ENCODE measurements around the gene CCDC6. TPM values are rescaled to one million over a fixed set of nuclear protein-coding genes. Genes with fewer than 3 reads are reported as not detected.
A peak's percentile ranks its signal among the peaks of the same experiment; 100 is the strongest.

CCDC6 gene
- total RNA-seq, 1 donor from 2014 or later: 47.4 TPM

DNA sequence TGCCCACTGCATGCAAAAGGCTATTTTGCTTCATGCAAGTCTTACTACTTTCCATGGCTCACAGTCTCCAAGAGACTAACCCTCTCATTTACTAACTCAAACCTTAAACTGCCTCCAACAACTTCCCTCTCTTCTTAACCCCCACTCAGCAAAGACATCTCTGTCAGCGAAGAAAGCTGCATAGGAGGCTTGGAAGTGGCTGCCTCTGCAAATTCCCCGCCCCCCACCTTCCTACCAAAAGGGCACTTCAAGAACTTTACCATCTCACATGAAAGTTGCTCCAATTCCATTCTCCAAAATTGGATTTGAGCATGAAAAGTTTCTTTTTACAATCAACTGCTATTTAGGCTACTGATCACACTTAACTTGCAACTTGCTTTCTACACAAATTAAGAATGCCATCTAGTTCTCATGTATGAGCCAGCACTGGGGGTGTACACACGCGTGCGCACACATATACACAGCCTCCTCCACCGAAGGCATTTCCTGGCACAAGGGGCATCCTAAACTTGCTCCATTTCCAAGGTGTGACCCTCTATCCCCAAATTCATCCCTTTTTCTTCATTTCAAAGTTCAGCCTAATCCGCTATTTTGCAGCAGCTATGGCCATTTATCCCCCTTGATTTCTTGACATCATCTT lies 1.8 kb downstream of the CCDC6 start:
- no peaks in the 10 kb centered on the region for H3K36me3 ChIP-seq
- peaks cover 51% of the 10 kb centered on the region for H3K4me1 ChIP-seq
- peak overlapping the region; percentile 91 for H3K27ac ChIP-seq
- peak overlapping the region; percentile 92 to 97 for H3K4me3 ChIP-seq
- no peaks in the 10 kb centered on the region for H3K27me3 ChIP-seq
- H3K9me3 ChIP-seq: no peaks in the 10 kb centered on the region
- DNase-seq (ENCODE audit: extremely low spot score in 2 of 2): no peak
- TF ChIP-seq POLR2AphosphoS5 (IDR thresholded peaks at IDR 0.05; ENCODE audit: insufficient read depth in 1 of 2, low read depth in 1 of 2) (no peak), POLR2A (IDR thresholded peaks at IDR 0.05) (no peak)
- TF ChIP-seq, protein P1, sequence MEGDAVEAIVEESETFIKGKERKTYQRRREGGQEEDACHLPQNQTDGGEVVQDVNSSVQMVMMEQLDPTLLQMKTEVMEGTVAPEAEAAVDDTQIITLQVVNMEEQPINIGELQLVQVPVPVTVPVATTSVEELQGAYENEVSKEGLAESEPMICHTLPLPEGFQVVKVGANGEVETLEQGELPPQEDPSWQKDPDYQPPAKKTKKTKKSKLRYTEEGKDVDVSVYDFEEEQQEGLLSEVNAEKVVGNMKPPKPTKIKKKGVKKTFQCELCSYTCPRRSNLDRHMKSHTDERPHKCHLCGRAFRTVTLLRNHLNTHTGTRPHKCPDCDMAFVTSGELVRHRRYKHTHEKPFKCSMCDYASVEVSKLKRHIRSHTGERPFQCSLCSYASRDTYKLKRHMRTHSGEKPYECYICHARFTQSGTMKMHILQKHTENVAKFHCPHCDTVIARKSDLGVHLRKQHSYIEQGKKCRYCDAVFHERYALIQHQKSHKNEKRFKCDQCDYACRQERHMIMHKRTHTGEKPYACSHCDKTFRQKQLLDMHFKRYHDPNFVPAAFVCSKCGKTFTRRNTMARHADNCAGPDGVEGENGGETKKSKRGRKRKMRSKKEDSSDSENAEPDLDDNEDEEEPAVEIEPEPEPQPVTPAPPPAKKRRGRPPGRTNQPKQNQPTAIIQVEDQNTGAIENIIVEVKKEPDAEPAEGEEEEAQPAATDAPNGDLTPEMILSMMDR (IDR thresholded peaks at IDR 0.05): no peak
- intact Hi-C loops (cut with DNase I): no loop called here

DNA sequence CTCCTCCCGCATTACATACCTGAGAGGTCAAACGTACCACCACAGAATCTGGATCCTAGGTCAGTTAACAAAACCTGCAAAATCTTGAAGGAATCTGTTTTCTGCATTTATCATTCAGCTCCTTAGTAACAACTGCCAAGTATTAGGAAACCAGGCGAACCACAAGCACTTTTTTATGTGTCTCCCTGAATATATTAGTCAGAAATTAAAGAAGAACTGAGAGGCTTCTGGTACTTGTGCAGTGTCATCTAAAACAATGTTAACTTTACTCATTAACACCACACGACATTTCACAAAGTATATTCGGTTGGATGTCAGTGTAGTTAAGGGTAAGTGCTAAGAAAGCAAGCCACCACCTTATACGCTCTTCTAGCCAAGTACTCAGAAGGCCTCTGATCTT lies 2.5 kb downstream of the CCDC6 start:
- peaks cover 58% of the 10 kb centered on the region for H3K4me1 ChIP-seq
- H3K4me3 ChIP-seq: peak overlapping the region; percentile 92 to 97
- no peaks in the 10 kb centered on the region for H3K27me3 ChIP-seq
- TF ChIP-seq, protein P1 (IDR thresholded peaks at IDR 0.05): no peak
- no peak for TF ChIP-seq POLR2A (IDR thresholded peaks at IDR 0.05)
- no peak for TF ChIP-seq POLR2AphosphoS5 (IDR thresholded peaks at IDR 0.05; ENCODE audit: insufficient read depth in 1 of 2, low read depth in 1 of 2)
- no peaks in the 10 kb centered on the region for H3K9me3 ChIP-seq
- no peaks in the 10 kb centered on the region for H3K36me3 ChIP-seq
- peak overlapping the region; percentile 91 for H3K27ac ChIP-seq
- no peak for DNase-seq (ENCODE audit: extremely low spot score in 2 of 2)
- intact Hi-C loops (cut with DNase I): no loop called here

DNA sequence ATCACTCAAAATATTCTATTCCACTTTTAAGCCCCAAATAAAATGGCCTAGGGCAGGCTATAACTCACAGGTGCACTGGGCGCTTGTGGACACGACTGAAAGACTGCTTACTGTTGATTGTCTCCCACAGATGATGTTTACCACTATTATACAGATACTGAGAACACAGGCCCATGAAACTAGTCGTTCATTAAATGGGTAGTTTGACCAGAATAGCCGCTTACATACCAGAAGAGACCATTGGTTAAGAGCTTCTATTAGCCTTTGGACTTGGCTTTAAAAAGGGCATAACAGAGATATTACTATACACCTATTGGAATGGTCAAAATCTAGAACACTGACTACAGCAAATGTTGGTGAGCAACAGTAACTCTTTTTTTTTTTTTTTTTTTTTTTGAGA lies 4.3 kb downstream of the CCDC6 start:
- Histone ChIP-seq H3K27ac (peak overlapping the region; percentile 26), H3K4me1 (peaks cover 70% of the 10 kb centered on the region), H3K27me3 (no peaks in the 10 kb centered on the region), H3K9me3 (no peaks in the 10 kb centered on the region), H3K36me3 (no peaks in the 10 kb centered on the region), H3K4me3 (no peak overlapping the region)
- no peak for TF ChIP-seq POLR2AphosphoS5 (IDR thresholded peaks at IDR 0.05; ENCODE audit: insufficient read depth in 1 of 2, low read depth in 1 of 2)
- TF ChIP-seq, protein P1 (IDR thresholded peaks at IDR 0.05): no peak
- TF ChIP-seq POLR2A (IDR thresholded peaks at IDR 0.05): no peak
- intact Hi-C loops (cut with DNase I): no loop called here
- no peak for DNase-seq (ENCODE audit: extremely low spot score in 2 of 2)

DNA sequence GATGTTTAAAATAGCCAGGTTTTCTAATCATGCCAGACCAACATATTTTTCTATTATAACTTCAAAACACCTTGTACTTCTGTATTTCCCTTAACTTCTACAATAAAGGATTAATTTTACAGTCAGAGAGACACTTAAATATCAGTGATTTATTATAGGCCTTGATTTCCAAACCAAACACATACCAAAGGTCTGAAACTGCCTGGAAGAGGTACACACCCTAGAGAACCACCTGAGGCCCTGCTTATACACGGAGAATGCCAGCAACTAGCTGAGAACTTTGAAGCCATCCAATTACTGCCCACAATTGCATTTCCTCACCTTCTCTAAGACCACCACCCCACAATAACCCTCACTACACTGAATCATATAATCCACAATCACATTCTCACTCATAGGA lies 4.9 kb downstream of the CCDC6 start:
- intact Hi-C loops (cut with DNase I): no loop called here

More for the DNA sequence above, 4.9 kb downstream of the CCDC6 start:
- H3K9me3 ChIP-seq: no peaks in the 10 kb centered on the region
- H3K27me3 ChIP-seq: no peaks in the 10 kb centered on the region
- no peak for DNase-seq (ENCODE audit: extremely low spot score in 2 of 2)
- H3K4me3 ChIP-seq: no peak overlapping the region
- no peaks in the 10 kb centered on the region for H3K36me3 ChIP-seq
- peaks cover 75% of the 10 kb centered on the region for H3K4me1 ChIP-seq
- peak overlapping the region; percentile 26 for H3K27ac ChIP-seq
- TF ChIP-seq, protein P1 (IDR thresholded peaks at IDR 0.05): no peak
- TF ChIP-seq POLR2A (IDR thresholded peaks at IDR 0.05): no peak

Data from vagina (tissue), 2 donors.